Measurements from ENCODE around the gene ITPRID1.

The ITPRID1 gene

DNA sequence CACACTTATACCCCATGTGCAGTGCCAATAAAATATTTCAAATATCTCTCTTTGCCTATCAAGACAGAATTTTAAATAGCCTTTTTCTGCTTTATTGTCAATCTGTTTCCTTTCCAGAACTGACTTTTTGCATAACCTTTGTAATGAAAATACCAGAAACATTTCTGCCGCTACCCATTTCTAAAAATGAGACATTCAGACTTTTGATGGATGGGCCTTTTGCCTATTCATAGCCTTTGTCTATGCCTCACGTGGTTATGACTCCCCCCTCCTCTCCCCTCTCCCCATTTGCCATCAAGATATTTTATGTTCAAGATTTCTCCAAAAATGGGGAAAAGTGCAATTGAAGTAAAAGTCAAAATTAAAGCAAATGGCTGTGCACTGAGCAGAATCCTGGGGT, 179.0 kb downstream of the ITPRID1 start:
- Histone ChIP-seq H4K20me1 (ENCODE audit: low read depth, low read length) (no peaks in the 10 kb centered on the region), H3K27me3 (ENCODE audit: low read length) (no peaks in the 10 kb centered on the region), H3K9me2 (replicated peaks; ENCODE audit: insufficient read depth, low read length) (no peaks in the 10 kb centered on the region), H3F3A (ENCODE audit: insufficient read depth) (no peaks in the 10 kb centered on the region), H3K4me3 (ENCODE audit: insufficient read depth, low read length, poor library complexity, severe bottlenecking) (no peak overlapping the region), H3K4me2 (ENCODE audit: low read depth, low read length, poor library complexity, severe bottlenecking) (no peak overlapping the region), H3K27ac (ENCODE audit: low read depth, low read length) (no peak overlapping the region), H3K36me3 (ENCODE audit: low read length) (no peaks in the 10 kb centered on the region), H3K79me2 (ENCODE audit: insufficient read depth, low read length) (no peaks in the 10 kb centered on the region), H3K9me3 (ENCODE audit: insufficient read depth, low read length) (no peaks in the 10 kb centered on the region), H3K9ac (ENCODE audit: low read length) (no peak overlapping the region), H2AFZ (ENCODE audit: low read depth, low read length, severe bottlenecking) (no peak overlapping the region)
- no peak for TF ChIP-seq EZH2phosphoT487 (conservative IDR thresholded peaks at IDR 0.05; ENCODE audit: low read length)
- TF ChIP-seq, protein P1, sequence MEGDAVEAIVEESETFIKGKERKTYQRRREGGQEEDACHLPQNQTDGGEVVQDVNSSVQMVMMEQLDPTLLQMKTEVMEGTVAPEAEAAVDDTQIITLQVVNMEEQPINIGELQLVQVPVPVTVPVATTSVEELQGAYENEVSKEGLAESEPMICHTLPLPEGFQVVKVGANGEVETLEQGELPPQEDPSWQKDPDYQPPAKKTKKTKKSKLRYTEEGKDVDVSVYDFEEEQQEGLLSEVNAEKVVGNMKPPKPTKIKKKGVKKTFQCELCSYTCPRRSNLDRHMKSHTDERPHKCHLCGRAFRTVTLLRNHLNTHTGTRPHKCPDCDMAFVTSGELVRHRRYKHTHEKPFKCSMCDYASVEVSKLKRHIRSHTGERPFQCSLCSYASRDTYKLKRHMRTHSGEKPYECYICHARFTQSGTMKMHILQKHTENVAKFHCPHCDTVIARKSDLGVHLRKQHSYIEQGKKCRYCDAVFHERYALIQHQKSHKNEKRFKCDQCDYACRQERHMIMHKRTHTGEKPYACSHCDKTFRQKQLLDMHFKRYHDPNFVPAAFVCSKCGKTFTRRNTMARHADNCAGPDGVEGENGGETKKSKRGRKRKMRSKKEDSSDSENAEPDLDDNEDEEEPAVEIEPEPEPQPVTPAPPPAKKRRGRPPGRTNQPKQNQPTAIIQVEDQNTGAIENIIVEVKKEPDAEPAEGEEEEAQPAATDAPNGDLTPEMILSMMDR (IDR thresholded peaks at IDR 0.05; ENCODE audit: insufficient read depth, low read length, poor library complexity, severe bottlenecking) = no peak

DNA sequence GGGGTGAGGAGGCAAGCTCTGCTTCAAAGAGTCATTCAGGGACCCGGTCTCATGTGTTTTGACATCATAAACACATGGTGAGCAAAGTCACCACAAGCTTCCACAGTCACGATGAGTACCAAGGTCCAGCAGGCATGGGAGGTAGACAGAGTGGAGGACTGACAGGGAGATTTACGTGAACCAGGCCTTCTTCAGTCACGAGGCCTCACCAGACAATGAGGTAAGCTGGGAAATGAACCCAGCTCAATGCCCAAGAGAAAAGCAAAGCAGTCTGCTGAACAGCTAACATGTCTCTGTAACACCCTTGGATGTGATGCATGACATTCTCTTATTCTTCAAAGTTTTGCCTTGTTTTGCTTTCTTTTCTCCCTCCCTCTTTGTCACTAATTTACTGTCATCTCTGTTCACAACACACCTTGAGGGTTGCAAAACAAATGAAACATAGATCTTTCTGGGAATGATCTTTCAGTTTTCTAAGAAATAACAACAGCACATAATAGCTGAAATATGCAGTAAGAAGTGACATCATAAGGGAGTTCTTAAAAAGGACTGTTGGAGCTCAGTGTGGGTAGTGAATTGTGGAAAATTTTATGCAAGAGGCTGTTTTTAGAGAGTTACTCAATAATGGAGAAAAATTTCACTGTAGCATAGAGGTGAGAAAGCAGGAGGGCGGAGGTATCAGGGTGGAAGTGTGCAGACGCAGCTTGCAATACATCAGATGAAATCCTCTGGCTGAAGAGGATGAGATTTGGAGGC, 182.1 kb downstream of the ITPRID1 start:
- H3K4me2 ChIP-seq (ENCODE audit: low read depth, low read length, poor library complexity, severe bottlenecking) = no peak overlapping the region
- H3K9me3 ChIP-seq (ENCODE audit: insufficient read depth, low read length) = no peaks in the 10 kb centered on the region
- no peaks in the 10 kb centered on the region for H3K27me3 ChIP-seq (ENCODE audit: low read length)
- no peak for TF ChIP-seq EZH2phosphoT487 (conservative IDR thresholded peaks at IDR 0.05; ENCODE audit: low read length)
- TF ChIP-seq, protein P1 (IDR thresholded peaks at IDR 0.05; ENCODE audit: insufficient read depth, low read length, poor library complexity, severe bottlenecking) = no peak
- no peaks in the 10 kb centered on the region for H3K36me3 ChIP-seq (ENCODE audit: low read length)
- no peak overlapping the region for H3K27ac ChIP-seq (ENCODE audit: low read depth, low read length)
- no peaks in the 10 kb centered on the region for H3K9me2 ChIP-seq (replicated peaks; ENCODE audit: insufficient read depth, low read length)
- no peaks in the 10 kb centered on the region for H3F3A ChIP-seq (ENCODE audit: insufficient read depth)
- no peak overlapping the region for H3K9ac ChIP-seq (ENCODE audit: low read length)
- H4K20me1 ChIP-seq (ENCODE audit: low read depth, low read length) = no peaks in the 10 kb centered on the region
- no peak overlapping the region for H3K4me3 ChIP-seq (ENCODE audit: insufficient read depth, low read length, poor library complexity, severe bottlenecking)
- H2AFZ ChIP-seq (ENCODE audit: low read depth, low read length, severe bottlenecking) = no peak overlapping the region
- no peaks in the 10 kb centered on the region for H3K79me2 ChIP-seq (ENCODE audit: insufficient read depth, low read length)

DNA sequence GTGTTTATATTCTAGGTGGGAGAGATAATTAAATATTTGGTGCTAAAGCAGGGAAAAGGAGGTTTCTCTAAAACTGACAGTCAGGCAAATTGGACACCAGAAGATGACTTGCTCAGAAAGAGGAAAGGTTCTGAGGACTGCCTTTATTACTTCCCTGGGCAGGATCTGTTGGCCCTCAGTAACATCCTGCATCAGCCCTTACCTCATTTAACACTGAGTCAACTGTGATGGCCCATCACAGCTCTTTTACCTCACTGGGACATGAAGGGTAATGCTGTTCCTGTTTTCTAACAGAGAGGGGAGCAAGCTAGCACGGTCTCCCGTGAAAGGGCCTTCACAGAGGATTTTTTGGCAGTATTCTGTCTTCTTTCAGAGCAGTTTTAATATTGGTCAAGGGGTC, 185.2 kb downstream of the ITPRID1 start:
- Histone ChIP-seq H3K9ac (ENCODE audit: low read length) (no peak overlapping the region), H3K4me2 (ENCODE audit: low read depth, low read length, poor library complexity, severe bottlenecking) (no peak overlapping the region), H3K36me3 (ENCODE audit: low read length) (no peaks in the 10 kb centered on the region), H3K9me2 (replicated peaks; ENCODE audit: insufficient read depth, low read length) (no peaks in the 10 kb centered on the region), H3K27me3 (ENCODE audit: low read length) (no peaks in the 10 kb centered on the region), H3F3A (ENCODE audit: insufficient read depth) (no peaks in the 10 kb centered on the region), H3K4me3 (ENCODE audit: insufficient read depth, low read length, poor library complexity, severe bottlenecking) (no peak overlapping the region), H3K9me3 (ENCODE audit: insufficient read depth, low read length) (no peaks in the 10 kb centered on the region), H3K27ac (ENCODE audit: low read depth, low read length) (no peak overlapping the region), H3K79me2 (ENCODE audit: insufficient read depth, low read length) (no peaks in the 10 kb centered on the region), H2AFZ (ENCODE audit: low read depth, low read length, severe bottlenecking) (no peak overlapping the region), H4K20me1 (ENCODE audit: low read depth, low read length) (no peaks in the 10 kb centered on the region)
- no peak for TF ChIP-seq EZH2phosphoT487 (conservative IDR thresholded peaks at IDR 0.05; ENCODE audit: low read length)
- TF ChIP-seq, protein P1 (IDR thresholded peaks at IDR 0.05; ENCODE audit: insufficient read depth, low read length, poor library complexity, severe bottlenecking) = no peak
